ENCODE measurements around the gene AATF. TPM values are rescaled to one million over a fixed set of nuclear protein-coding genes. Genes with fewer than 3 reads are reported as not detected.

Gene AATF
- total RNA-seq, 4 donors from 2014 or later = 22.4 to 36.4 (median 32.4) TPM

DNA sequence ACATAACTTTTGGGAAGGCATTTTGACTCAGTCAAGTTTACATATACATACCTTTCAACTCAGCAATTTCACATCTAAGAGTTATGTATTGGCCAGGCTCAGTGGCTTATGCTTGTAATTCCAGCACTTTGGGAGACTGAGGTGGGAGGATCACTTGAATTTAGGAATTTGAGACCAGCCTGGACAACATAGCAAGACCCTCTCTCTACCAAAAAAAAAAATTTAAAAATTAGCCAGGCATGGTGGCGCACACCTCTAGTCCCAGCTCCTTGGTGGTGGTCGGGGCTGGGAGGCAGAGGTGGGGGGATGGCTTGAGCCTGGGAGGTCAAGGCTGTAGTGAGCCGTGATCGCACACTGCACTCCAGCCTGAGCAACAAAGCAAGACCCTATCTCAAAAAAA, 79.3 kb downstream of the AATF start:
- 90 to 91% methylated on average over 3 to 4 of the region's 4 CpGs for WGBS, 2 donors
- Histone ChIP-seq H3K4me1 (no peaks in the 10 kb centered on the region), H3K9me3 (no peaks in the 10 kb centered on the region), H3K4me3 (no peak overlapping the region), H3K27me3 (no peaks in the 10 kb centered on the region), H3K27ac (no peak overlapping the region), H3K36me3 (peaks cover 0 to 63% (median 0%) of the 10 kb centered on the region in 3 donors)
- no peak for TF ChIP-seq POLR2A (IDR thresholded peaks at IDR 0.05)
- TF ChIP-seq CTCF (IDR thresholded peaks at IDR 0.05) = no peak
- intact Hi-C loops (cut with DNase I) = no loop called here
- no peak for DNase-seq

GRCh38 chr17:37031493-37032083, 82.8 kb downstream of the AATF start:
- TF ChIP-seq POLR2A (IDR thresholded peaks at IDR 0.05) = no peak
- TF ChIP-seq CTCF (IDR thresholded peaks at IDR 0.05) = no peak
- no peaks in the 10 kb centered on the region for H3K4me1 ChIP-seq

DNA sequence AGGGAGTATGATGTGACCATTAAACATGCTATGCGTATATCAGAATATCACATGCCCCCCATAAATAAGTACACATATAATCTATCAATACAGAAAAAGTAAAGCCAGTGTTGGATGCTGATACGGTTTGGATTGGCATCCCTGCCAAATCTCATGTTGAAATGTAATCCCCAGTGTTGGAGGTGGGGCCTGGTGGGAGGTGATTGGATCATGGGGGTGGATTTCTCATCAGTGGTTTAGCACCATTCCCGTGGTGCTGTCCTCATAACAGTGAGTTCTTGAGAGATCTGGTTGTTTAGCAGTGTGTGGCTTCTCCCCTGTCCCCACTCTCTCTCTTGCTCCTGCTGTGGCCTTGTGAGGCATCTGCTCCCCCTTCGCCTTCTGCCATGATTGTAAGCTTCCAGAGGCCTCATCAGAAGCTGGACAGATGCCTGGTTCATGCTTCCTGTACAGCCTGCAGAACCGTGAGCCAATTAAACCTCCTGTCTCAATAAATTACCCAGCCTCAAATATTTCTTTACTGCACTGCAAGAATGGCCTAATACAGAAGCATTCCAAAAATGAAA, 88.9 kb downstream of the AATF start:
- Histone ChIP-seq H3K9me3 (no peaks in the 10 kb centered on the region), H3K36me3 (peaks cover 0 to 59% (median 0%) of the 10 kb centered on the region in 3 donors), H3K27ac (no peak overlapping the region), H3K4me1 (no peaks in the 10 kb centered on the region), H3K27me3 (no peaks in the 10 kb centered on the region), H3K4me3 (no peak overlapping the region)
- 76 to 79% methylated on average over 5 of the region's 5 CpGs for WGBS, 2 donors
- no peak for DNase-seq
- intact Hi-C loops (cut with DNase I) = no loop called here
- no peak for TF ChIP-seq CTCF (IDR thresholded peaks at IDR 0.05)
- TF ChIP-seq POLR2A (IDR thresholded peaks at IDR 0.05) = no peak

More at GRCh38 chr17:37031493-37032083, 82.8 kb downstream of the AATF start:
- Histone ChIP-seq H3K27me3 (no peaks in the 10 kb centered on the region), H3K36me3 (peaks cover 0 to 65% (median 0%) of the 10 kb centered on the region in 3 donors), H3K9me3 (no peaks in the 10 kb centered on the region), H3K4me3 (no peak overlapping the region), H3K27ac (no peak overlapping the region)
- intact Hi-C loops (cut with DNase I) = no loop called here
- DNase-seq = no peak
- WGBS, 2 donors = 89 to 93% methylated on average over 4 of the region's 4 CpGs

DNA sequence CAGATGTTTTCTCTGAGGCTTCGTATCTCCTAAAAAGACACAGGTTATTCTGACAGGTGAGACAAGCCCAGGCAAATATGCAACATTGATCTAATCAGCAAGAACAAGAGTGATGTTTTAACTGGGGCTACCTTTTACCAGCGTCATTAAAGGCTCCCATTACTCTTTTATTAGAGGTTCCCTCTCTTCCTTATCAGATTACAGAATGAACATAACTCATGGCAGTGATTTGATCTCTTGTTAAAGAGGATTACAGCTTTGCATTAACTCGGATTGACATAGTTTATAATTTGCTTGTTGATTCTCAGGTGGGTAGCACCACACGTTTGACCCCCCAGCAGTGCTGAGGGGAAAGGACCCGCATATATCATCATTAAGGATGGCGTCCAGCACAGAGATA, 90.5 kb downstream of the AATF start:
- intact Hi-C loops (cut with DNase I) = no loop called here
- H3K4me3 ChIP-seq = no peak overlapping the region
- TF ChIP-seq POLR2A (IDR thresholded peaks at IDR 0.05) (no peak), CTCF (IDR thresholded peaks at IDR 0.05) (no peak)
- H3K27me3 ChIP-seq = no peaks in the 10 kb centered on the region
- DNase-seq = no peak
- no peak overlapping the region for H3K27ac ChIP-seq
- WGBS, 2 donors = 65 to 69% methylated on average over 6 of the region's 6 CpGs
- H3K4me1 ChIP-seq = no peaks in the 10 kb centered on the region
- no peaks in the 10 kb centered on the region for H3K9me3 ChIP-seq
- peaks cover 0 to 60% (median 0%) of the 10 kb centered on the region in 3 donors for H3K36me3 ChIP-seq

DNA sequence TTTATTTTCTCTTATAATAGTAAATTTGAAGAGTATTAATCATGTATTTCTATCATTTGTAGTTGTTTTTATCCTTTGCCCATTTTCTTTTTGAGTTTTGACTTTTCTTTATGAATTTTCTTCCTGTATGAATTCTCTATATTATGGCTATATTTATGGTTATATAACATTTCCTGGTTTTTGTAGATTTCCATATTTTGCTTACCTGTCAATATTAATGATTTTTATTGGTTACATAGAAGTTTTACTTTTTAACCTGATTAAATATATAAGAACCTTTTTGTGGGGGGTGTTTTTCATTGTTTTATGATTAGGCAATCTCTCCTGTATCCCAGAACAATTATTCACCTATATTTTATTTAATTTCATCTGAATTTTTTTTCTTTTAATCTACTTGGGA, 93.2 kb downstream of the AATF start:
- Histone ChIP-seq H3K36me3 (peaks cover 0 to 57% (median 0%) of the 10 kb centered on the region in 3 donors), H3K9me3 (no peaks in the 10 kb centered on the region), H3K27ac (no peak overlapping the region), H3K4me3 (no peak overlapping the region), H3K27me3 (no peaks in the 10 kb centered on the region), H3K4me1 (no peaks in the 10 kb centered on the region)
- DNase-seq = no peak
- intact Hi-C loops (cut with DNase I) = no loop called here
- TF ChIP-seq POLR2A (IDR thresholded peaks at IDR 0.05) = no peak
- no peak for TF ChIP-seq CTCF (IDR thresholded peaks at IDR 0.05)
